Endothelial cell of umbilical vein (primary cell): ENCODE data around the gene TRPC6. TPM values are rescaled to one million over a fixed set of nuclear protein-coding genes. Genes with fewer than 3 reads are reported as not detected.

Experiments
- BruUV-seq: library from RNA; stranded (reverse); fragments of 400-500 nt; replicated peaks from 2 replicates; lab custom pipeline; 2021; lab: Mats Ljungman, UMichigan
- CTCF ChIA-PET: fragments of 300-600, 350-600 bp; sonication (Branson Sonifier 250); formaldehyde crosslinking; loops from one replicate; lab custom pipeline; 2021; ENCODE audit warnings: antibody characterized with exemption, inconsistent platforms; lab: Charles Lee
- POLR2A ChIA-PET: fragments of 300-600, 350-600 bp; sonication (Branson Sonifier 250); formaldehyde crosslinking; loops from one replicate; lab custom pipeline; 2021; ENCODE audit warnings: antibody characterized with exemption, inconsistent platforms; lab: Charles Lee
- DNase-seq: peaks from one replicate; pipeline ENCODE4 v3.0.0-alpha.2; 2011; ENCODE audit warnings: low read depth, low spot score
- FAIRE-seq: peaks from 2 replicates; lab custom pipeline; 2011; peaks lifted over from hg19 to GRCh38; lab: Jason Lieb, UNC
- H2AFZ ChIP-seq: 2 replicates; pipeline ENCODE4 v1.6.0; 2012; ENCODE audit warnings: low read depth, low read length, control low read depth, inconsistent platforms
- H3K27ac ChIP-seq: 2 replicates; pipeline ENCODE4 v1.5.1; 2011; ENCODE audit warnings: low read depth, mild to moderate bottlenecking, control low read depth, low read length, moderate library complexity; ENCODE audit not compliant: insufficient read depth
- H3K27me3 ChIP-seq, 2 experiments: 2 replicates each; pipeline versions ENCODE4 v1.6.0 to v1.6.1; 2011; ENCODE audit warnings: low read length in 2 of 2, mixed read lengths in 1 of 2; ENCODE audit not compliant: control insufficient read depth in 2 of 2, insufficient read depth in 2 of 2
- H3K36me3 ChIP-seq, 2 experiments: 2 replicates in 1 of 2; 3 replicates in 1 of 2; pipeline ENCODE4 v1.5.1; 2011; ENCODE audit warnings: low read length in 2 of 2, mild to moderate bottlenecking in 1 of 2, moderate library complexity in 1 of 2; ENCODE audit not compliant: control insufficient read depth in 2 of 2, insufficient read depth in 2 of 2; ENCODE audit errors: extremely low read depth in 1 of 2
- H3K4me1 ChIP-seq: 3 replicates; pipeline ENCODE4 v1.5.1; 2011; ENCODE audit warnings: mild to moderate bottlenecking, low read length; ENCODE audit not compliant: control insufficient read depth, insufficient read depth; ENCODE audit errors: extremely low read depth
- H3K4me2 ChIP-seq: 2 replicates; pipeline ENCODE4 v1.6.1; 2011; ENCODE audit warnings: low read length, control low read depth, mixed read lengths; ENCODE audit not compliant: insufficient read depth
- H3K4me3 ChIP-seq, 3 experiments: fragments of 200-600 bp in 1 of 3; sonication (generic), shearing (Covaris generic) in 1 of 3; replicated peaks in 1 of 3; 2 replicates each; pipeline ENCODE4 v1.5.1; 2011 to 2016; ENCODE audit warnings: control low read depth in 3 of 3, low read length in 3 of 3, mild to moderate bottlenecking in 2 of 3, inconsistent platforms in 1 of 3, low read depth in 1 of 3, moderate library complexity in 1 of 3; ENCODE audit not compliant: insufficient read depth in 1 of 3
- H3K79me2 ChIP-seq: 2 replicates; pipeline ENCODE4 v1.6.0; 2012; ENCODE audit warnings: low read length, inconsistent platforms; ENCODE audit not compliant: control insufficient read depth, insufficient read depth
- H3K9ac ChIP-seq: replicated peaks from 2 replicates; pipeline ENCODE3; 2011; ENCODE audit warnings: low read length, control low read depth; ENCODE audit not compliant: insufficient read depth; ENCODE audit errors: extremely low read depth
- H3K9me1 ChIP-seq: replicated peaks from 3 replicates; pipeline ENCODE4 v1.6.0; 2011; ENCODE audit warnings: mild to moderate bottlenecking, low read length; ENCODE audit not compliant: control insufficient read depth, insufficient read depth; ENCODE audit errors: extremely low read depth
- H3K9me3 ChIP-seq: replicated peaks from 2 replicates; pipeline ENCODE4 v1.5.1; 2012; ENCODE audit warnings: low read length, inconsistent platforms; ENCODE audit not compliant: control insufficient read depth, insufficient read depth
- H4K20me1 ChIP-seq: replicated peaks from 2 replicates; pipeline ENCODE3; 2011; ENCODE audit warnings: mild to moderate bottlenecking, low read length; ENCODE audit not compliant: control insufficient read depth, insufficient read depth; ENCODE audit errors: extremely low read depth
- CTCF ChIP-seq, 2 donors: IDR thresholded peaks; 1 replicate in 1 of 2; 2 replicates in 1 of 2; pipeline ENCODE4 v1.5.1; 2011; ENCODE audit warnings: low read length in 2 of 2, mild to moderate bottlenecking in 2 of 2, moderate library complexity in 2 of 2, control low read depth in 1 of 2, inconsistent platforms in 1 of 2, low read depth in 1 of 2; ENCODE audit not compliant: insufficient read depth in 1 of 2; ENCODE audit errors: extremely low read depth in 1 of 2
- MAX ChIP-seq: IDR thresholded peaks from 2 replicates; pipeline ENCODE4 v1.6.1; 2011; ENCODE audit not compliant: insufficient read depth, insufficient read length
- MYC ChIP-seq: IDR thresholded peaks from one replicate; pipeline ENCODE4 v1.6.1; 2011; ENCODE audit warnings: mild to moderate bottlenecking, low read depth, low read length
- dilution Hi-C: fragments of 300-500 bp; cut with MboI; formaldehyde crosslinking; loops from one replicate; pipeline ENCODE4 v1.15.0; 2019; ENCODE audit warnings: low sequenced_read_pairs; ENCODE audit not compliant: extremely low pct_ligation_motif_present
- intact Hi-C: fragments of 100-400 bp; cut with micrococcal nuclease; formaldehyde crosslinking; loops from one replicate; pipeline ENCODE4 v1.10.0; 2022
- polyA plus RNA-seq, 4 experiments: library from polyadenylated mRNA; depleted of rRNA in 3 of 4; stranded (reverse) in 3 of 4; unstranded in 1 of 4; fragments of >200 nt; gene quantifications; 2 replicates each; pipeline versions ENCODE4 v1.2.1 to v1.2.3, GENCODE V29; 2011 to 2012; ENCODE audit warnings: missing spikeins in 1 of 4
- total RNA-seq: library from RNA; stranded (reverse); gene quantifications from 2 replicates; pipeline ENCODE4 v1.2.3, GENCODE V29; 2021

The TRPC6 gene
- total and polyA plus RNA-seq, 2 donors (not counting 3 experiments of a cell fraction or from before 2014, with no cell fraction given), result not detected

DNA sequence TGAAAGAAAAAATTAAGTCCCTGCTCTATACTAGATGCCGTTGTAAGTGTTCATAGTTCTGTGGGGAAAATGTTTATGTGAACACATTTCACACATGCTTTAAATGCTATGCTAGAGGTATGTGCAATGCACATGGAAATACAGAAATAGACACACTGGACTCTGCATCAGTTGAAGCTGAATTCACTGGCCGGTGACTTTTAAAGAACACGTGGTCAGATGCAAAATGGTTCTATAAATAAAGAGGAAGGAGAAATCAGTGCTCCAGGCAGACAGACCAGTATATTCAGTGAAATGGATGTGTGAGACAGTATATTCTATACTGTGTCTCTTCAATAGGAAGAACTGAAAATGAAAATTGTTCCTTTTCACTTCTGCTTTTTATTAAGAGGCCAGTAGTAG lies 29.9 kb downstream of the TRPC6 start:
- dilution Hi-C loops, result no loop called here
- POLR2A ChIA-PET, result no interaction called here

More for the DNA sequence above, 29.9 kb downstream of the TRPC6 start:
- no peaks in the 10 kb centered on the region for H3K9me3 ChIP-seq
- H3K4me3 ChIP-seq, result no peak overlapping the region
- no peak overlapping the region for H3K4me2 ChIP-seq
- H3K36me3 ChIP-seq, result no peaks in the 10 kb centered on the region
- no peaks in the 10 kb centered on the region for H4K20me1 ChIP-seq
- TF ChIP-seq MAX (no peak), MYC (no peak), CTCF (IDR thresholded peaks at IDR 0.05; ENCODE audit: extremely low read depth in 1 of 2, insufficient read depth in 1 of 2, low read depth in 1 of 2, low read length in 2 of 2) (no peak)
- no peak overlapping the region for H3K27ac ChIP-seq
- no peak overlapping the region for H3K9ac ChIP-seq
- no peak for DNase-seq
- FAIRE-seq, result no peak
- no peaks in the 10 kb centered on the region for H3K79me2 ChIP-seq
- no peaks in the 10 kb centered on the region for H3K27me3 ChIP-seq
- H3K9me1 ChIP-seq, result no peaks in the 10 kb centered on the region
- CTCF ChIA-PET, result no interaction called here
- H3K4me1 ChIP-seq, result no peaks in the 10 kb centered on the region
- no peak overlapping the region for H2AFZ ChIP-seq
- no TSS peak for BruUV-seq
- intact Hi-C loops, result no loop called here
